Activated T-helper 9 cell treated with anti-CD3 and anti-CD28 coated beads, Interleukin-2, amount 50 U/mL, for 16 hours (primary cell): ENCODE results near the gene ARHGEF40.

ENCODE experiments used
- DNase-seq: peaks from one replicate; pipeline ENCODE4 v3.0.0-alpha.2; 2020; ENCODE audit warnings: low read depth

The ARHGEF40 gene

GRCh38 chr14:21059842-21060613 is 10.1 kb upstream of the ARHGEF40 start:
- no peak for DNase-seq

GRCh38 chr14:21060614-21061346 is 9.3 kb upstream of the ARHGEF40 start:
- DNase-seq = no peak

GRCh38 chr14:21061347-21061668 is 8.8 kb upstream of the ARHGEF40 start:
- no peak for DNase-seq

GRCh38 chr14:21063479-21063878 is 6.6 kb upstream of the ARHGEF40 start:
- no peak for DNase-seq

- no peak for DNase-seq
Measured at GRCh38 chr14:21066882-21067502, 3.1 kb upstream of the ARHGEF40 start.

GRCh38 chr14:21068521-21069387 is 1.4 kb upstream of the ARHGEF40 start:
- no peak for DNase-seq

GRCh38 chr14:21069388-21070082 is 569 bp upstream of the ARHGEF40 start:
- DNase-seq = no peak

GRCh38 chr14:21070610-21071224 is 613 bp downstream of the ARHGEF40 start:
- DNase-seq = no peak

GRCh38 chr14:21071225-21072030 is 1.3 kb downstream of the ARHGEF40 start:
- DNase-seq = no peak

GRCh38 chr14:21072031-21072473 is 1.9 kb downstream of the ARHGEF40 start:
- DNase-seq = no peak

- no peak for DNase-seq
Measured at GRCh38 chr14:21072781-21073339, 2.8 kb downstream of the ARHGEF40 start.

GRCh38 chr14:21073921-21074320 is 3.8 kb downstream of the ARHGEF40 start:
- DNase-seq = no peak

- DNase-seq = no peak
Measured at GRCh38 chr14:21074398-21075272, 4.5 kb downstream of the ARHGEF40 start.

GRCh38 chr14:21075719-21076437 is 5.8 kb downstream of the ARHGEF40 start:
- no peak for DNase-seq

GRCh38 chr14:21077672-21078071 is 7.6 kb downstream of the ARHGEF40 start:
- no peak for DNase-seq

GRCh38 chr14:21078287-21078686 is 8.2 kb downstream of the ARHGEF40 start:
- no peak for DNase-seq

- DNase-seq = no peak
Measured at GRCh38 chr14:21078726-21079125, 8.6 kb downstream of the ARHGEF40 start.

GRCh38 chr14:21081521-21082142 is 11.5 kb downstream of the ARHGEF40 start:
- no peak for DNase-seq
